ENCODE data around the gene CD99. TPM values are rescaled to one million over a fixed set of nuclear protein-coding genes. Genes with fewer than 3 reads are reported as not detected.

The CD99 gene
- total RNA-seq, 1 experiment from 2014 or later = 77.9 TPM

DNA sequence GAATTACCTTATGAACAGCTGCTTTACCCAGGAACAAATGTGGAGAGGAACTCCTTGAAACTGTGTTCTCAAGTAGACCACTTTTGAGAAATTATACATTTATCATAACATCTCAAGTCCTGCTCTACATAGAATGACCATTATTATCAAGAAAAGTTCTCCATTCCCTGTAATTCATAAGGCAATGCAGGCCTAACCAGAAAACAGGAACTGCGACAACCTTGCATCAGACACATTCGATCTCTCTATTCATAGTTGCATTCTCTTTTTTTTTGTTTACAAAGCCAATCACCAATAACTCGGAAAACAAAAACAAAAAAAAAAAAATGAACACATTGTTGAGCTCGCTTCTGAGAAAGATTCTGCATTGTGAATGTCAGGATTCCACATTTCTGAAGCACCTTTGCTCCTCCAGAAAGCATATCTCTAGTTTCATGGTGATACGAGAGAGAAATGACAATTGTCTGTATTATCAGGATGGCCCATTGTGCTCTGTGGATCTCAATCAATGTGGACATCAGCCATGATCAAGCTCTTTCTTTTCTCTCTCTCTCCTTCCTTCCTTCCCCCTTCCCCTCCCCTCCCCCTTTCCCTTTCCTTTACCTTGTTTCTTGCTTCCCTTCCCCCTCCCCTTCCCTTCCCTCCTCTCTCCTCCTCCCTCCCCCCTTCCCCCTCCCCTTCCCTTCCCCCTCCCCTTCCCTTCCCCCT lies 32.4 kb upstream of the CD99 start (continued):
- TF ChIP-seq, protein P1, sequence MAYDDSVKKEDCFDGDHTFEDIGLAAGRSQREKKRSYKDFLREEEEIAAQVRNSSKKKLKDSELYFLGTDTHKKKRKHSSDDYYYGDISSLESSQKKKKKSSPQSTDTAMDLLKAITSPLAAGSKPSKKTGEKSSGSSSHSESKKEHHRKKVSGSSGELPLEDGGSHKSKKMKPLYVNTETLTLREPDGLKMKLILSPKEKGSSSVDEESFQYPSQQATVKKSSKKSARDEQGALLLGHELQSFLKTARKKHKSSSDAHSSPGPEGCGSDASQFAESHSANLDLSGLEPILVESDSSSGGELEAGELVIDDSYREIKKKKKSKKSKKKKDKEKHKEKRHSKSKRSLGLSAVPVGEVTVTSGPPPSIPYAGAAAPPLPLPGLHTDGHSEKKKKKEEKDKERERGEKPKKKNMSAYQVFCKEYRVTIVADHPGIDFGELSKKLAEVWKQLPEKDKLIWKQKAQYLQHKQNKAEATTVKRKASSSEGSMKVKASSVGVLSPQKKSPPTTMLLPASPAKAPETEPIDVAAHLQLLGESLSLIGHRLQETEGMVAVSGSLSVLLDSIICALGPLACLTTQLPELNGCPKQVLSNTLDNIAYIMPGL (CRISPR knock-in tag; IDR thresholded peaks at IDR 0.05) = no peak
- TF ChIP-seq NFE2L1 (CRISPR knock-in tag; IDR thresholded peaks at IDR 0.05) (no peak), FOXP1 (CRISPR knock-in tag; IDR thresholded peaks at IDR 0.05; ENCODE audit: borderline replicate concordance) (no peak)

DNA sequence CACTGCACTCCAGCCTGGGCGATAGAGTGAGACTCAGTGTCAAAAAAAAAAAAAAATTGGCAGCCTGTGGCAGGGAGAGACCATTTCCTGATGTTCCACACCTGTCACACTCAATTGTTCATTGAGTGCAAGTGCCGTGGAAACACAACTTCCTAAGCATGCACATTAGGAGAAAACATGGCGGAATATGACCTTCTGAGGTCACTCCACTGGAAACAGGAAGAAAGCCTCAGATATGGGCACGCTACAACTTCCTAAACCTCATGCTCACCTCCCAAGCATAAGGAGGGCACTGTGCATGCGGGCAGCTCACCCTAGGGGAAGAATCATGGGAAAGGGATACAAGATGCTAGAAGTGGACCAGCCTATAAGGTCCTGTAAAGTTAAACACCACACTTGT lies 28.5 kb upstream of the CD99 start:
- Mint-ChIP-seq H3K4me3 (no peak overlapping the region), H3K27me3 (ENCODE audit: low read depth) (no peaks in the 10 kb centered on the region), H3K9me3 (no peaks in the 10 kb centered on the region), H3K27ac (no peak overlapping the region), H3K36me3 (peaks cover 6% of the 10 kb centered on the region; the same call in 1 of the 2 replicates), H3K4me1 (0 out of 2 replicates have a peak, but pooled peaks cover 6% of the 10 kb centered on the region)
- ChIA-PET POLR2A (no interaction called here), CTCF (no interaction called here)
- DNase-seq (ENCODE audit: low spot score) = no peak
- no peak for ATAC-seq
- TF ChIP-seq, protein P2, sequence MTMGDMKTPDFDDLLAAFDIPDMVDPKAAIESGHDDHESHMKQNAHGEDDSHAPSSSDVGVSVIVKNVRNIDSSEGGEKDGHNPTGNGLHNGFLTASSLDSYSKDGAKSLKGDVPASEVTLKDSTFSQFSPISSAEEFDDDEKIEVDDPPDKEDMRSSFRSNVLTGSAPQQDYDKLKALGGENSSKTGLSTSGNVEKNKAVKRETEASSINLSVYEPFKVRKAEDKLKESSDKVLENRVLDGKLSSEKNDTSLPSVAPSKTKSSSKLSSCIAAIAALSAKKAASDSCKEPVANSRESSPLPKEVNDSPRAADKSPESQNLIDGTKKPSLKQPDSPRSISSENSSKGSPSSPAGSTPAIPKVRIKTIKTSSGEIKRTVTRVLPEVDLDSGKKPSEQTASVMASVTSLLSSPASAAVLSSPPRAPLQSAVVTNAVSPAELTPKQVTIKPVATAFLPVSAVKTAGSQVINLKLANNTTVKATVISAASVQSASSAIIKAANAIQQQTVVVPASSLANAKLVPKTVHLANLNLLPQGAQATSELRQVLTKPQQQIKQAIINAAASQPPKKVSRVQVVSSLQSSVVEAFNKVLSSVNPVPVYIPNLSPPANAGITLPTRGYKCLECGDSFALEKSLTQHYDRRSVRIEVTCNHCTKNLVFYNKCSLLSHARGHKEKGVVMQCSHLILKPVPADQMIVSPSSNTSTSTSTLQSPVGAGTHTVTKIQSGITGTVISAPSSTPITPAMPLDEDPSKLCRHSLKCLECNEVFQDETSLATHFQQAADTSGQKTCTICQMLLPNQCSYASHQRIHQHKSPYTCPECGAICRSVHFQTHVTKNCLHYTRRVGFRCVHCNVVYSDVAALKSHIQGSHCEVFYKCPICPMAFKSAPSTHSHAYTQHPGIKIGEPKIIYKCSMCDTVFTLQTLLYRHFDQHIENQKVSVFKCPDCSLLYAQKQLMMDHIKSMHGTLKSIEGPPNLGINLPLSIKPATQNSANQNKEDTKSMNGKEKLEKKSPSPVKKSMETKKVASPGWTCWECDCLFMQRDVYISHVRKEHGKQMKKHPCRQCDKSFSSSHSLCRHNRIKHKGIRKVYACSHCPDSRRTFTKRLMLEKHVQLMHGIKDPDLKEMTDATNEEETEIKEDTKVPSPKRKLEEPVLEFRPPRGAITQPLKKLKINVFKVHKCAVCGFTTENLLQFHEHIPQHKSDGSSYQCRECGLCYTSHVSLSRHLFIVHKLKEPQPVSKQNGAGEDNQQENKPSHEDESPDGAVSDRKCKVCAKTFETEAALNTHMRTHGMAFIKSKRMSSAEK (CRISPR knock-in tag; IDR thresholded peaks at IDR 0.05; ENCODE audit: borderline replicate concordance) = no peak
- TF ChIP-seq, protein P3, sequence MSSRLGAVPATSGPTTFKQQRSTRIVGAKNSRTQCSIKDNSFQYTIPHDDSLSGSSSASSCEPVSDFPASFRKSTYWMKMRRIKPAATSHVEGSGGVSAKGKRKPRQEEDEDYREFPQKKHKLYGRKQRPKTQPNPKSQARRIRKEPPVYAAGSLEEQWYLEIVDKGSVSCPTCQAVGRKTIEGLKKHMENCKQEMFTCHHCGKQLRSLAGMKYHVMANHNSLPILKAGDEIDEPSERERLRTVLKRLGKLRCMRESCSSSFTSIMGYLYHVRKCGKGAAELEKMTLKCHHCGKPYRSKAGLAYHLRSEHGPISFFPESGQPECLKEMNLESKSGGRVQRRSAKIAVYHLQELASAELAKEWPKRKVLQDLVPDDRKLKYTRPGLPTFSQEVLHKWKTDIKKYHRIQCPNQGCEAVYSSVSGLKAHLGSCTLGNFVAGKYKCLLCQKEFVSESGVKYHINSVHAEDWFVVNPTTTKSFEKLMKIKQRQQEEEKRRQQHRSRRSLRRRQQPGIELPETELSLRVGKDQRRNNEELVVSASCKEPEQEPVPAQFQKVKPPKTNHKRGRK (CRISPR knock-in tag; IDR thresholded peaks at IDR 0.05; ENCODE audit: borderline replicate concordance) = no peak
- no peak for TF ChIP-seq MXD4 (CRISPR knock-in tag; IDR thresholded peaks at IDR 0.05; ENCODE audit: borderline replicate concordance)
- no peak for TF ChIP-seq ZNF416 (CRISPR knock-in tag; IDR thresholded peaks at IDR 0.05)
- TF ChIP-seq, protein P4, sequence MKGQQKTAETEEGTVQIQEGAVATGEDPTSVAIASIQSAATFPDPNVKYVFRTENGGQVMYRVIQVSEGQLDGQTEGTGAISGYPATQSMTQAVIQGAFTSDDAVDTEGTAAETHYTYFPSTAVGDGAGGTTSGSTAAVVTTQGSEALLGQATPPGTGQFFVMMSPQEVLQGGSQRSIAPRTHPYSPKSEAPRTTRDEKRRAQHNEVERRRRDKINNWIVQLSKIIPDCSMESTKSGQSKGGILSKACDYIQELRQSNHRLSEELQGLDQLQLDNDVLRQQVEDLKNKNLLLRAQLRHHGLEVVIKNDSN (CRISPR knock-in tag; IDR thresholded peaks at IDR 0.05) = no peak
- TF ChIP-seq, protein P5, sequence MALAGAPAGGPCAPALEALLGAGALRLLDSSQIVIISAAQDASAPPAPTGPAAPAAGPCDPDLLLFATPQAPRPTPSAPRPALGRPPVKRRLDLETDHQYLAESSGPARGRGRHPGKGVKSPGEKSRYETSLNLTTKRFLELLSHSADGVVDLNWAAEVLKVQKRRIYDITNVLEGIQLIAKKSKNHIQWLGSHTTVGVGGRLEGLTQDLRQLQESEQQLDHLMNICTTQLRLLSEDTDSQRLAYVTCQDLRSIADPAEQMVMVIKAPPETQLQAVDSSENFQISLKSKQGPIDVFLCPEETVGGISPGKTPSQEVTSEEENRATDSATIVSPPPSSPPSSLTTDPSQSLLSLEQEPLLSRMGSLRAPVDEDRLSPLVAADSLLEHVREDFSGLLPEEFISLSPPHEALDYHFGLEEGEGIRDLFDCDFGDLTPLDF (CRISPR knock-in tag; IDR thresholded peaks at IDR 0.05) = no peak
- no peak for TF ChIP-seq ZNF671 (CRISPR knock-in tag; IDR thresholded peaks at IDR 0.05)
- TF ChIP-seq SOX15 (CRISPR knock-in tag; IDR thresholded peaks at IDR 0.05) = no peak
- TF ChIP-seq, protein P6, sequence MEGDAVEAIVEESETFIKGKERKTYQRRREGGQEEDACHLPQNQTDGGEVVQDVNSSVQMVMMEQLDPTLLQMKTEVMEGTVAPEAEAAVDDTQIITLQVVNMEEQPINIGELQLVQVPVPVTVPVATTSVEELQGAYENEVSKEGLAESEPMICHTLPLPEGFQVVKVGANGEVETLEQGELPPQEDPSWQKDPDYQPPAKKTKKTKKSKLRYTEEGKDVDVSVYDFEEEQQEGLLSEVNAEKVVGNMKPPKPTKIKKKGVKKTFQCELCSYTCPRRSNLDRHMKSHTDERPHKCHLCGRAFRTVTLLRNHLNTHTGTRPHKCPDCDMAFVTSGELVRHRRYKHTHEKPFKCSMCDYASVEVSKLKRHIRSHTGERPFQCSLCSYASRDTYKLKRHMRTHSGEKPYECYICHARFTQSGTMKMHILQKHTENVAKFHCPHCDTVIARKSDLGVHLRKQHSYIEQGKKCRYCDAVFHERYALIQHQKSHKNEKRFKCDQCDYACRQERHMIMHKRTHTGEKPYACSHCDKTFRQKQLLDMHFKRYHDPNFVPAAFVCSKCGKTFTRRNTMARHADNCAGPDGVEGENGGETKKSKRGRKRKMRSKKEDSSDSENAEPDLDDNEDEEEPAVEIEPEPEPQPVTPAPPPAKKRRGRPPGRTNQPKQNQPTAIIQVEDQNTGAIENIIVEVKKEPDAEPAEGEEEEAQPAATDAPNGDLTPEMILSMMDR (IDR thresholded peaks at IDR 0.05) = no peak
- TF ChIP-seq, protein P7, sequence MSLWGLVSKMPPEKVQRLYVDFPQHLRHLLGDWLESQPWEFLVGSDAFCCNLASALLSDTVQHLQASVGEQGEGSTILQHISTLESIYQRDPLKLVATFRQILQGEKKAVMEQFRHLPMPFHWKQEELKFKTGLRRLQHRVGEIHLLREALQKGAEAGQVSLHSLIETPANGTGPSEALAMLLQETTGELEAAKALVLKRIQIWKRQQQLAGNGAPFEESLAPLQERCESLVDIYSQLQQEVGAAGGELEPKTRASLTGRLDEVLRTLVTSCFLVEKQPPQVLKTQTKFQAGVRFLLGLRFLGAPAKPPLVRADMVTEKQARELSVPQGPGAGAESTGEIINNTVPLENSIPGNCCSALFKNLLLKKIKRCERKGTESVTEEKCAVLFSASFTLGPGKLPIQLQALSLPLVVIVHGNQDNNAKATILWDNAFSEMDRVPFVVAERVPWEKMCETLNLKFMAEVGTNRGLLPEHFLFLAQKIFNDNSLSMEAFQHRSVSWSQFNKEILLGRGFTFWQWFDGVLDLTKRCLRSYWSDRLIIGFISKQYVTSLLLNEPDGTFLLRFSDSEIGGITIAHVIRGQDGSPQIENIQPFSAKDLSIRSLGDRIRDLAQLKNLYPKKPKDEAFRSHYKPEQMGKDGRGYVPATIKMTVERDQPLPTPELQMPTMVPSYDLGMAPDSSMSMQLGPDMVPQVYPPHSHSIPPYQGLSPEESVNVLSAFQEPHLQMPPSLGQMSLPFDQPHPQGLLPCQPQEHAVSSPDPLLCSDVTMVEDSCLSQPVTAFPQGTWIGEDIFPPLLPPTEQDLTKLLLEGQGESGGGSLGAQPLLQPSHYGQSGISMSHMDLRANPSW (CRISPR knock-in tag; conservative IDR thresholded peaks at IDR 0.05; ENCODE audit: low read depth) = no peak
- TF ChIP-seq, protein P1 (CRISPR knock-in tag; IDR thresholded peaks at IDR 0.05) = no peak
- no peak for TF ChIP-seq SMAD4 (CRISPR knock-in tag; IDR thresholded peaks at IDR 0.05)

Measured in WTC11 (cell line).